22Rv1 (cell line): ENCODE results near the gene FZD10.

Experiments
- H3K27ac ChIP-seq: fragments of 450-650 bp; 2 replicates; pipeline ENCODE4 v1.5.1; 2017
- ZFX ChIP-seq: fragments of 450-650 bp; IDR thresholded peaks from 2 replicates; pipeline ENCODE4 v1.6.1; 2017; ENCODE audit warnings: antibody characterized with exemption, borderline replicate concordance
- TF ChIP-seq, protein P1 (sequence below): fragments of 450-650 bp; IDR thresholded peaks from 2 replicates; pipeline ENCODE4 v1.5.1; 2017; ENCODE audit warnings: mild to moderate bottlenecking

The FZD10 gene

DNA sequence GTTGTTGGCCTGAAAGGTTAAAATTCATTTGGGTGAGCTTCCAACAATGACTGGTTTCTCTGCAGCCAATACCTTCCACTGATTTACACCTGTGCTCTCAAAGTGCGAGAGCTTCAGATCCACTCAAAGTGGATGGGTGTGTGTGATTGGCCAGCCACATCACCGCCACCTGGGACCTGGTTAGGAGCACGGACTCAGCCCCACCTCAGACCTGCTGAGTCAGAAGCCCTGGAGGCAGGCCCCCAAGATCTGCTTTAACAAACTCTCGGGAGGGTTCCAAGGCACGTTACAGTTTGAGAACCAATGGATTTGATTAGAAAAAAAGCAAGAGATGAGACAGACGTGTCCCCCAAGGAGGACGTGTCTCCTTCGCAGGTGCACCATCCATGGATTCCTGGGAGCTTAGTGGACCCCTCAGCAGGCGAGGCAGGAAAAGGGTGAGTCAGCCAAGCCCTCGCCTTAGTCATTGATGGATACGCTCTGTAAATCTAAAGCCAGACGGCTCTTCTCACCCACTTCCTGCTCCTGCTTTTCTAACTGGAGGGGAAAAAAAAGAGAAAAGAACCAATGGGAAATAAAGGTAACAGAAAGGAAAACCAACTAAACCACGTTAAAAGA is 24.5 kb downstream of the FZD10 start:
- no peak overlapping the region for H3K27ac ChIP-seq
- no peak for TF ChIP-seq ZFX
- TF ChIP-seq, protein P1, sequence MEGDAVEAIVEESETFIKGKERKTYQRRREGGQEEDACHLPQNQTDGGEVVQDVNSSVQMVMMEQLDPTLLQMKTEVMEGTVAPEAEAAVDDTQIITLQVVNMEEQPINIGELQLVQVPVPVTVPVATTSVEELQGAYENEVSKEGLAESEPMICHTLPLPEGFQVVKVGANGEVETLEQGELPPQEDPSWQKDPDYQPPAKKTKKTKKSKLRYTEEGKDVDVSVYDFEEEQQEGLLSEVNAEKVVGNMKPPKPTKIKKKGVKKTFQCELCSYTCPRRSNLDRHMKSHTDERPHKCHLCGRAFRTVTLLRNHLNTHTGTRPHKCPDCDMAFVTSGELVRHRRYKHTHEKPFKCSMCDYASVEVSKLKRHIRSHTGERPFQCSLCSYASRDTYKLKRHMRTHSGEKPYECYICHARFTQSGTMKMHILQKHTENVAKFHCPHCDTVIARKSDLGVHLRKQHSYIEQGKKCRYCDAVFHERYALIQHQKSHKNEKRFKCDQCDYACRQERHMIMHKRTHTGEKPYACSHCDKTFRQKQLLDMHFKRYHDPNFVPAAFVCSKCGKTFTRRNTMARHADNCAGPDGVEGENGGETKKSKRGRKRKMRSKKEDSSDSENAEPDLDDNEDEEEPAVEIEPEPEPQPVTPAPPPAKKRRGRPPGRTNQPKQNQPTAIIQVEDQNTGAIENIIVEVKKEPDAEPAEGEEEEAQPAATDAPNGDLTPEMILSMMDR = no peak

DNA sequence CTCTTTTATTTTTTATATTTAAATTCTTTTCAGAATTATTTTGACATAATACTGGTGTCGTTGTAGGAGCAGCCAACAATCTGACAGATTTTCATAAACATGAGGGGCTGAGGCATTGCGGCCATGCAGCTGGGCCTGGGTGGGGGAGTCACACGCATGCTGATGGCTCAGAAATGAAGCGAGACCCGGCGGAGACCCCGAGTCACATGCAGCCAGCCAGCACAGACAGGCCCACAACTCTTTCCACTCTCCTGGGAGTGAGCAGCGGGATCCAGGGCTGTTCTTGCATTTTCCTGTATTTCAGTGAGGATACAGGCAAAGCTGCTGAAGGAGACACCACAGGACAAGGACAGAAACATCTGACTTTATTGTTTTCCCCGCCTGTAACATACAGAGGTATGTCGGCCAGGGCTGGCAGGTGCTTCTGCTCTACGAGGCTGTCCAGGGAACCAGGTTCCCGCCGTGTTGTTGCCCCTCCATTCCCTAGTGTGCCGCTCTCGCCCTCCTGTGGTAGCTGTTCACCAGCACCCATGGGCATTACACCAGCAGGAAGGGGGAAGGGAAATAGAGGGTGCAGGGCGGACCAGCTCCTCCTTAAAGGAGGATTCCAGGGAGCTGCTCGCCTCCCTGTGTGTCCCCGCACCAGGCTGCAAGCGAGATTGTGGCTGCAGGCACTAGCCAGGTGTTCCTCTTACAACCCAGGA is 30.5 kb downstream of the FZD10 start:
- no peak for TF ChIP-seq ZFX
- TF ChIP-seq, protein P1 = no peak

DNA sequence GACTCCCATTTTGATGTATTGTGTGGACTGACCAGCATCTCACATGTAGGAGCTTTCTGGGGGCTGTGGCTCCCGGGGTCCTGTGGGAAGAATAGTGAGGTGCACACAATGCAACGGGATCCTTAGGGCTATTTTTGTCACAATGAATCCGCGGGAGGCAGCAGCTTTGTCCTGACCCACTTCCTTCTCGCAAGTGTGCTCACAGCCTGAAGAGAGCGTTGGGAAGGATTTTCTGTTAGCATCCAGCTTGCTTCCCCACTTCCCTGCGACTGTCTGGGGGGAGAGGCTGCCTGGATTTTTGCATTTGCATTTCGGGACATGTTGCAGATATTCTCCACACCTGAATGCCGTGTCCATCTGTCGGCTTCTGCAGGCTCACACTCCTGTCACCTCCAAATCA is 31.9 kb downstream of the FZD10 start:
- no peak for TF ChIP-seq ZFX
- TF ChIP-seq, protein P1 = no peak
- H3K27ac ChIP-seq = no peak overlapping the region

More for the DNA sequence above, 30.5 kb downstream of the FZD10 start:
- no peak overlapping the region for H3K27ac ChIP-seq

DNA sequence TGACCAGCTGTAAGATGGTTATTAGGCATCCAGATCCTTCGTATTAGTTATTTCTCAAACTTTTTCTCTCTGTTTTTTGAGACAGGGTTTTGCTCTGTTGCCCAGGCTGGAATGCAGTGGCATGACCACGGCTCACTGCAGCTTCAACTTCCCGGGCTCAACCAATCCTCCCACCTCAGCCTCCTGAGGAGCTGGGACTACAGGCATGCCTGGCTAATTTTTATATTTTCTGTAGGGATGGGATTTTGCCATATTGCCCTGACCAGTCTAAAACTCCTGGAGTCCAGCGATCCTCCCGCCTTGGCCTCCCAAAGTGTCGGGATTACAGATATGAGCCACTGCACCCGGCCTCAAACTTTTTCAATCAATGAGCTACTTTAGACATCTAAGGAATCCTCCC is 33.1 kb downstream of the FZD10 start:
- no peak overlapping the region for H3K27ac ChIP-seq
- TF ChIP-seq, protein P1 = no peak
- TF ChIP-seq ZFX = no peak

DNA sequence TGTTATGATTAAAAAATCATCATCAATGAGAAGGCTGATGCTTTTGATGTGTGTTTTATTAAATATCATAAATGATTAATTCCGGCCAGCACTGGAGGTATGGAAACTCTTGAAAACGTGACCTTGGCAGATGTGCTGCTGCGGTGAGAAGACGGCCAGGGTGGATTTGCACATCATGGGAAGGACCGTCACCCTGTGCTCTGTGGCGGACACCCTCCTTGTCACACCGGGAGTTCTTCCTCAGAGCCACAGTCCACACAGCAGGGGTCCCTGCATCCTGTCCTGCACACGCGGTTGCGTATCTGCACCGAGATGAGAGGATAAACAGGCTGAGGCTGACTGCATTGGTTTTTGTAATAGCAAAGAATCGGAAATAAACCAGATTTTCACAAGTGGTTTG is 33.5 kb downstream of the FZD10 start:
- H3K27ac ChIP-seq = no peak overlapping the region
- TF ChIP-seq, protein P1 = no peak
- TF ChIP-seq ZFX = no peak

DNA sequence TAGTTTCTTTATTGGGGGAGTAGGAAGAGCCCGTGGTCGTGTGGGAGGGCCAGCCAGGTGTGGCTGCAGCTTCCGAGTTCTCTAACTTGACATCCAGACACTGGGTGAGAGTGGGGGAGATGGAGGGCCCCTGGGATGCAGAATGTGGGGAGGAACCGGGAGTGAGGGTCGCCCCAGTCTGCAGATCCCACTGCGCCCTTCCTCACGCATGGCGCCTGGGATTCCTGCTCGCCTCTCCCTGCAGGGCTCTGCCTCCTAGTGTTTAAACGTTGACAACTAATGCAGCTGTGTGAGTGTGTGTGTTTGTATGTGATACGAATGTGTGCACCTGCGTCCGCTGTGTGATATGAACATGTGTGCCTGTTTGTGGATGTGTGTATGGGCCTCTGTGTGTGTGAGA is 34.6 kb downstream of the FZD10 start:
- TF ChIP-seq, protein P1 = no peak
- TF ChIP-seq ZFX = no peak
- no peak overlapping the region for H3K27ac ChIP-seq

DNA sequence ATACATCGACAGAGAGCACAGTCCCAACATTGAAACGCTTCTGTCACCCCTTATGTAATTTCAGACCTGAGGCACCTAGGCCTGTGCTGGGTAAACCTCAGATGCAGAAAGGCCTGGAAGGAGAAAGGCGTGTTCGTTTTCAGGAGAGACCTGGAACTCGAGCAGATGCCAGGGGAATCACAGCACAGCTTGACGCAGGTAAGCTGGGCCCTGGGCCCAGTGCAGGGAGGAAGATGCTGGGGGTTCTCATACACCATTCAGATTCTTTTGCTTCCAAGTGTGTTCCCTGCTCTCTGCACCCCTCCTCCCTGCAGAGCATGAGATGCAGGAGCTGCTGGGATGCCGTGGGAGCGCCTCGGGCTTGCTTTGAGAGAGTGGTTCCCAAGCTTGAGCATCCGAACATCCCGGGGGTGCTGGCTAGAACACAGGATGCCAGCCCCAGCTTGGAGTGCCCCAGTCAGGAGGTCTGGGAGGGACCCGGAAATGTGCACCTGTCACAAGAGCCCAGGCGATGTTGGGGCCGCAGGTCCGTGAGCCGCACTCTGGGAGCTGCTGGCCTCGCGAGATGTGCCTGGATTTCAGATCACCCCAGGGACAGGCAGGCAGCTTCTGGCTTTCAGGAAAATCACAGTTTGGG is 35.9 kb downstream of the FZD10 start:
- H3K27ac ChIP-seq = no peak overlapping the region
- TF ChIP-seq ZFX = no peak
- TF ChIP-seq, protein P1 = no peak
